KBM-7 (cell line): ENCODE measurements around the gene S100A3.

Experiments used
- DNase-seq: peaks from one replicate; pipeline ENCODE4 v3.0.0-alpha.2; 2015
- in situ Hi-C: fragments of 300-500 bp; cut with MboI; formaldehyde crosslinking; loops from 2 replicates; pipeline ENCODE4 v1.14.3; 2020; ENCODE audit warnings: low sequenced_read_pairs, low pct_unique_long_range_greater_than_20kb, mixed read lengths

The S100A3 gene

DNA sequence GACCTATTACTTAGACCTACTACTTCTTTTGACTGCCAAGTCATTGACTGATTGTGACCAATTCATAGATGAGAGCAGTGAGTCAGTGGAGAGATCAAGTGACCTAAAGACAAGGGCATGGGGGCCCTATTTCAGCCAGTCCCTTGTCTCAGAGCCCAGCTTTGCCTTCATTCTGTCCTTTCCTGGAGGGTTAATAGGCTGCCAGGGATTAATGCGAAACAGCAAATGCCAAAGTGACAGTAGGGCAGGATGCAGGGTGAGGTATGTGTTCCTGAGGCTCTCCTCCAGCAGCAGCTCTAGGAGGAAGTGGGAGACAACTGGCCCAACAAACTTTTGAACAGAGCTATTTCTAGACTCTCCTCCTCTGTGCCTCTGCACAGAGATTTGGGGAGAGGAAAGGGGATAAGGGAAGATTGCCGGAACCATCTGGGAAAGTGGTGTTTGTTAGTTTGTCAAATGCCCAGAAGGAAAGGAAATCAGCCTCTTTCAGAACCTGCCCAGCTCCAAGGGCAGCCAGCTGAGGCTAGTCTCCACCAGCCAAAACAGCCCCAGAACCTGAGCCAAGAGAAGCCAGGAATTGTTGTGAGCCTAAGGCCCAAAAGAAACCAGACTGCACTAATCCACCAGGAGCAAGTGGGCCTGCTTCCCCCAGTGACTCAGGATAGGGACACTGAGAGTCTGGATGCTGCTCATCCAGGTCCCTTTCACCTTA, 4.9 kb upstream of the S100A3 start:
- peak; percentile 58 for DNase-seq
- in situ Hi-C loops = no loop called here

GRCh38 chr1:153553096-153553495, 4.0 kb upstream of the S100A3 start:
- in situ Hi-C loops = no loop called here
- DNase-seq = no peak

DNA sequence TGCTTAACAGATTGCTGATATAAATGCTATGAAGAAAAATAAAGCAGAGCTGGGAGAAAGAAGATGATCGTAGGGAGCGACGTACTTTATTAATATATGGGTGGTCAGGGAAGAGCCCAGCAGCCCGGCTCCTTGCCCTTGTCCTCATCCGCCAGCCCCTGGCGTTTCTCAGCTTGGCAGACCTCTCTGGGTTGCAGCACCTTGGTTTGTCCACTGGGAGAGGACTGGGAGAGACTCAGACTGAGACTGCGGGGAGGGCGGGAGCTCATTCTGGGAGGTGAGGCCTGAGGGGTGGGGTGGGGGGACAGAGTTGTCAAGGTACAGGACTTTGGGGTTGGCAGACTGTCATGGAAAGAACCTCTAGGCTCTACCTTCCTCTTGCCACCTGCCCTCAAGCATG, 3.3 kb upstream of the S100A3 start:
- in situ Hi-C loops = no loop called here
- no peak for DNase-seq

- peak; percentile 91 for DNase-seq
- in situ Hi-C loops = no loop called here
Measured at GRCh38 chr1:153550827-153551500, 1.9 kb upstream of the S100A3 start.

DNA sequence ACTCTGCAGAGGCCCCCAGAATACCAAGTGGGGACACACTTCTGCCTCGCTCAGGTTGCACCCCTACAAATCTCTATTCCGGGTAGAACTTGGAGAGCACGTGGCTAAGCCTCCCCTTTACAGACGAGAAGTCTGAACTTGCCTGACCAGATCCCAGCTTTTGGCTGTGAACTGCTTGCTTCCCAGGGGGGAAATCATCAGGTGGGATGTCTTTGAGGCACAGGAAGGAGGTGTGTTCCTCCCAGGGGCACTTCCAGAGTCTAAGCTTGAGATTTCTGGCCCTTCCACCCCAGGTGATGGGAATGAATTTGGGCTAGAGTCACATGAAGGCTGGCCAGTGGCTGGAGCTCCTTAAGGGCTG, 1.3 kb upstream of the S100A3 start:
- in situ Hi-C loops = no loop called here
- no peak for DNase-seq

- no peak for DNase-seq
- in situ Hi-C loops = loop anchor here (25.0 kb wide), 1 partner anchor 412 kb away; the partner anchor contains the start of genes CREB3L4, CRTC2 and SLC39A1
Measured at GRCh38 chr1:153549741-153550397, 811 bp upstream of the S100A3 start.

- in situ Hi-C loops = loop anchor here (25.0 kb wide), 1 partner anchor 414 kb away; the partner anchor contains the start of genes CREB3L4, CRTC2 and SLC39A1
- DNase-seq = peak; percentile 28
Measured at GRCh38 chr1:153547560-153548551, 1.2 kb downstream of the S100A3 start.

GRCh38 chr1:153546796-153547559, 2.1 kb downstream of the S100A3 start:
- DNase-seq = no peak
- in situ Hi-C loops = loop anchor here (25.0 kb wide), 1 partner anchor 415 kb away; the partner anchor contains the start of genes CREB3L4, CRTC2 and SLC39A1

DNA sequence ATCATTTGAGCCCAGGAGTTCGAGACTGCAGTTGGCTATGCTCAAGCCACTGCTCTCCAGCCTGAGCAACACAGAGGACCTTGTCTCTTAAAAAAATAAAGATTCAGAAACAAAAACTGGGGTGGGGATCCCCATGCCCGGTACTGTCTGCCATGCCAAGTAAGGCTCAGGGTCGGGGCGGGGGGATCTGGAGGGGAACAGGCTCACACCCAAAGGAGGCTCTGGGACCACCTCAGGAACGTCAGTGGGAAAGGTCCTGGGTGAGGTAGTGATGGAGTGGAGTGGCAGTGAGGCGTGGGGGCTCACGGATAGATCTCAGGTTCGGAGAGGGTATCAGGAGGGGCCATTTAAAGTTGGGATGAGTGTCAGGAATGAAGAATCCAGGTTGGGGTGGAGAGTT, 2.7 kb downstream of the S100A3 start:
- no peak for DNase-seq
- in situ Hi-C loops = loop anchor here (25.0 kb wide), 1 partner anchor 416 kb away; the partner anchor contains the start of genes CREB3L4, CRTC2 and SLC39A1

- DNase-seq = peak; percentile 98
- in situ Hi-C loops = loop anchor here (25.0 kb wide), 1 partner anchor 417 kb away; the partner anchor contains the start of genes CREB3L4, CRTC2 and SLC39A1
Measured at GRCh38 chr1:153545067-153546055, 3.7 kb downstream of the S100A3 start, which contains the start of gene S100A4. Gene S100A4, minus strand, starts transcription at chr1:153545806. Its CDS starts 1,012 bp downstream, at chr1:153544794.

- DNase-seq = no peak
Measured at GRCh38 chr1:153544453-153545066, 4.5 kb downstream of the S100A3 start.

GRCh38 chr1:153543736-153544135, 5.3 kb downstream of the S100A3 start:
- DNase-seq = no peak
- in situ Hi-C loops = loop anchor here (25.0 kb wide), 1 partner anchor 419 kb away; the partner anchor contains the start of genes CREB3L4, CRTC2 and SLC39A1

More at GRCh38 chr1:153544453-153545066, 4.5 kb downstream of the S100A3 start:
- in situ Hi-C loops = loop anchor here (25.0 kb wide), 1 partner anchor 418 kb away; the partner anchor contains the start of genes CREB3L4, CRTC2 and SLC39A1

DNA sequence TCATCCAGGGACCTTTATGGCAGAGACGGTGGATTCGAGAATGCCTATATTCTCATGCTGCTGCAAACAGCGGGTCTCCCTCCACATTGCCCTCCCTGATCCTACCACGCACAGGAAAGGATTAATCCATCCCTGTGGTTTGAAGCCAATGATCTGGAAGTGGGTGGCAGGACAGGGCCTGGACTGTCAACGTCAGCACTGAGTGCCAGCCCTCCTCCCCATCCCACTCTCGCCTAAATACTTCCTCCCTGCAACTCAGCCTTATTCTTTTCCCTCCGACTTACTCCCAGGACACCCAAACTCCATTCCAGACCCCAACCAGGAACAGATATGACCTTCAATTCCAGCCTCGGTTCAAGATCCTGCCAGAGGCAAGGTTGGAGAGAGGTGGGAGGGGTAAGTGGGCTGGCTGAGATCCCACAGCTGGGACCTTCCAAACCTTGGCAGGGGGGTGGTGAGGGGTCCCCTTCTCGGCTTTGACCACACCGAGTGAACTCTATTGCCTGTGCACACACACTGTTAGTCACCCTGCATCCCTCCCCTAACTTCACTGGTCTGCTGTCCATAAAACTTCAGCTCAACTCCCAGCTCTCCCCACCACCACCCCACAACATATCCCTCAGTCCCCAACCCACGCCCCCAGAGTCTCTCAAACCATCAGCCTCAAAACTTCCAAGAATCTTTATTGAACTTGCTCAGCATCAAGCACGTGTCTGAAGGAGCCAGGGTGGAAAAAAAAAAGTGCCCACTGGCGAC, 5.9 kb downstream of the S100A3 start:
- no peak for DNase-seq
- in situ Hi-C loops = loop anchor here (25.0 kb wide), 1 partner anchor 419 kb away; the partner anchor contains the start of genes CREB3L4, CRTC2 and SLC39A1

- in situ Hi-C loops = loop anchor here (25.0 kb wide), 1 partner anchor 420 kb away; the partner anchor contains the start of genes CREB3L4, CRTC2 and SLC39A1
- DNase-seq = no peak
Measured at GRCh38 chr1:153541641-153542590, 7.1 kb downstream of the S100A3 start.
